H1 (cell line): ENCODE results near the gene MRPS6. TPM values are rescaled to one million over a fixed set of nuclear protein-coding genes. Genes with fewer than 3 reads are reported as not detected.

Experiments used
- BCL11A ChIP-seq, 2 experiments: IDR thresholded peaks; one replicate each; pipeline ENCODE4 v1.6.1; 2011; ENCODE audit warnings: low read depth in 2 of 2, low read length in 2 of 2, mild to moderate bottlenecking in 2 of 2
- EP300 ChIP-seq, 2 experiments: IDR thresholded peaks; 1 replicate in 1 of 2; 2 replicates in 1 of 2; pipeline ENCODE4 v1.6.1; 2011 to 2012; ENCODE audit warnings: low read depth in 2 of 2, low read length in 2 of 2, mild to moderate bottlenecking in 2 of 2, borderline replicate concordance in 1 of 2, inconsistent platforms in 1 of 2, moderate library complexity in 1 of 2
- FOSL1 ChIP-seq: IDR thresholded peaks from 2 replicates; pipeline ENCODE4 v1.6.1; 2011; ENCODE audit warnings: mild to moderate bottlenecking, low read depth, low read length, moderate library complexity; ENCODE audit not compliant: insufficient read depth
- polyA plus RNA-seq, 7 experiments: library from polyadenylated mRNA; depleted of rRNA in 3 of 7; stranded (reverse) in 5 of 7; unstranded in 2 of 7; fragments of >200 nt in 5 of 7; fragments of 200-250 nt in 2 of 7; gene quantifications; 1 replicate in 5 of 7; 2 replicates in 1 of 7; 4 replicates in 1 of 7; pipeline versions ENCODE4 v1.2.1 to v1.2.3, GENCODE V29; 2011 to 2013; ENCODE audit warnings: missing spikeins in 2 of 7, mixed read lengths in 2 of 7
- total RNA-seq: library from RNA; stranded (reverse); fragmentation: NEBNext Ultra II Directional; extraction: Animal tissue kit (Norgen Biotek cat#: 25700); gene quantifications from 2 replicates; pipeline ENCODE4 v1.2.1, GENCODE V29; 2021

MRPS6 gene
- total and polyA plus RNA-seq, 2 of the 8 experiments (the other 6 are each of a cell fraction or from before 2014, with no cell fraction given): 62.7 to 156 TPM

GRCh38 chr21:34141373-34141772 lies 68.0 kb downstream of the MRPS6 start (continued):
- TF ChIP-seq EP300 (IDR thresholded peaks at IDR 0.05; ENCODE audit: borderline replicate concordance in 1 of 2, low read depth in 2 of 2, low read length in 2 of 2) (no peak), BCL11A (IDR thresholded peaks at IDR 0.05; ENCODE audit: low read depth in 2 of 2, low read length in 2 of 2) (no peak), FOSL1 (no peak)
- TF ChIP-seq, all 59 proteins: peak for 0
